Mesothelial cell of epicardium (in vitro differentiated cells): Measurements from ENCODE around the gene CAP1. TPM values are rescaled to one million over a fixed set of nuclear protein-coding genes. Genes with fewer than 3 reads are reported as not detected.

Experiments used
- DNase-seq, 2 experiments: peaks; one replicate each; pipeline ENCODE4 v3.0.0; 2021; ENCODE audit warnings: low spot score in 2 of 2; ENCODE audit not compliant: unreplicated experiment in 2 of 2
- H3K27ac Mint-ChIP-seq: 2 replicates; pipeline ENCODE4 v1.8.0; 2021; ENCODE audit warnings: mixed read lengths
- H3K27me3 Mint-ChIP-seq: 2 replicates; pipeline ENCODE4 v1.8.0; 2021; ENCODE audit warnings: low read depth, mixed read lengths
- H3K36me3 Mint-ChIP-seq: 2 replicates; pipeline ENCODE4 v1.8.0; 2021; ENCODE audit warnings: mixed read lengths
- H3K4me1 Mint-ChIP-seq: 2 replicates; pipeline ENCODE4 v1.8.0; 2021; ENCODE audit warnings: mixed read lengths
- H3K4me3 Mint-ChIP-seq: 2 replicates; pipeline ENCODE4 v1.8.0; 2021; ENCODE audit warnings: mild to moderate bottlenecking, moderate library complexity, mixed read lengths
- H3K9me3 Mint-ChIP-seq: 2 replicates; pipeline ENCODE4 v1.8.0; 2021; ENCODE audit warnings: mixed read lengths
- CTCF ChIP-seq: fragments of 200-600 bp; sonication (generic); IDR thresholded peaks from one replicate; pipeline ENCODE4 v1.5.0; 2021; ENCODE audit warnings: antibody characterized with exemption; ENCODE audit not compliant: unreplicated experiment
- total RNA-seq: library from RNA; stranded (reverse); gene quantifications from 3 replicates; pipeline ENCODE4 v1.2.1, GENCODE V29; 2021

Gene CAP1
- 141 to 146 TPM (median 143 TPM) in 3 replicates for total RNA-seq

- Mint-ChIP-seq H3K4me1 (peaks cover 42% of the 10 kb centered on the region), H3K4me3 (peak within 1 kb of the TSS; percentile 96), H3K27ac (peak within 1 kb of the TSS; percentile 99), H3K36me3 (peaks cover 8% of the 10 kb centered on the region), H3K27me3 (no peaks in the 10 kb centered on the region), H3K9me3 (no peaks in the 10 kb centered on the region)
- no peak for TF ChIP-seq CTCF
- peak; percentile 99 for DNase-seq
Measured at GRCh38 chr1:40040511-40041465, at the start of gene CAP1. TSS of gene CAP1 (plus strand) at chr1:40040729. CDS start at chr1:40059347, 18,618 bp downstream.

GRCh38 chr1:39992234-39992633, 48.3 kb upstream of the CAP1 start:
- H3K9me3 Mint-ChIP-seq, result no peaks in the 10 kb centered on the region
- TF ChIP-seq CTCF, result no peak

GRCh38 chr1:39992888-39993287, 47.6 kb upstream of the CAP1 start:
- Mint-ChIP-seq H3K9me3 (no peaks in the 10 kb centered on the region), H3K27me3 (no peaks in the 10 kb centered on the region), H3K4me1 (peaks cover 2% of the 10 kb centered on the region), H3K4me3 (no peak overlapping the region), H3K36me3 (no peaks in the 10 kb centered on the region), H3K27ac (no peak overlapping the region)
- no peak for TF ChIP-seq CTCF
- DNase-seq, result no peak

More at GRCh38 chr1:39992234-39992633, 48.3 kb upstream of the CAP1 start:
- H3K36me3 Mint-ChIP-seq, result no peaks in the 10 kb centered on the region
- H3K27me3 Mint-ChIP-seq, result no peaks in the 10 kb centered on the region
- no peak overlapping the region for H3K27ac Mint-ChIP-seq
- H3K4me1 Mint-ChIP-seq, result peaks cover 2% of the 10 kb centered on the region
- DNase-seq, result no peak
- H3K4me3 Mint-ChIP-seq, result no peak overlapping the region

- H3K9me3 Mint-ChIP-seq, result no peaks in the 10 kb centered on the region
- no peaks in the 10 kb centered on the region for H3K27me3 Mint-ChIP-seq
- no peak overlapping the region for H3K4me3 Mint-ChIP-seq
- H3K27ac Mint-ChIP-seq, result no peak overlapping the region
- H3K4me1 Mint-ChIP-seq, result no peaks in the 10 kb centered on the region
- TF ChIP-seq CTCF, result no peak
- H3K36me3 Mint-ChIP-seq, result no peaks in the 10 kb centered on the region
- no peak for DNase-seq
Measured at GRCh38 chr1:39995973-39996393, 44.5 kb upstream of the CAP1 start.

GRCh38 chr1:39996396-39997004, 44.0 kb upstream of the CAP1 start:
- Mint-ChIP-seq H3K27ac (no peak overlapping the region), H3K36me3 (no peaks in the 10 kb centered on the region), H3K27me3 (no peaks in the 10 kb centered on the region), H3K4me3 (no peak overlapping the region), H3K9me3 (no peaks in the 10 kb centered on the region), H3K4me1 (no peaks in the 10 kb centered on the region)
- TF ChIP-seq CTCF, result no peak
- DNase-seq, result no peak
